Fibroblast of mammary gland (primary cell): ENCODE measurements around the gene IRF1.
"Not testable (repeated sequence)": the region's sequence is repeated elsewhere in the genome, so short reads cannot be mapped to it uniquely, and the experiment has no call there.

Experiments used
- DNase-seq: peaks from one replicate; pipeline ENCODE4 v3.0.0-alpha.2; 2010; ENCODE audit warnings: low read depth
- H3K4me3 ChIP-seq: 2 replicates; pipeline ENCODE4 v1.5.1; 2011; ENCODE audit warnings: low read depth, mild to moderate bottlenecking, low read length, moderate library complexity; ENCODE audit not compliant: control insufficient read depth
- CTCF ChIP-seq: conservative IDR thresholded peaks from 2 replicates; pipeline ENCODE4 v1.5.1; 2011; ENCODE audit warnings: low read depth, low read length, inconsistent platforms; ENCODE audit not compliant: control insufficient read depth, insufficient read depth

IRF1 gene

GRCh38 chr5:132526974-132527564, 36.5 kb upstream of the IRF1 start:
- no peak overlapping the region for H3K4me3 ChIP-seq
- no peak for TF ChIP-seq CTCF
- peak; percentile 25 for DNase-seq

GRCh38 chr5:132526290-132526973, 35.9 kb upstream of the IRF1 start:
- no peak overlapping the region for H3K4me3 ChIP-seq
- peak; percentile 80 for TF ChIP-seq CTCF

GRCh38 chr5:132525299-132525724, 34.7 kb upstream of the IRF1 start:
- H3K4me3 ChIP-seq, result no peak overlapping the region
- DNase-seq, result no peak
- no peak for TF ChIP-seq CTCF

More at GRCh38 chr5:132526290-132526973, 35.9 kb upstream of the IRF1 start:
- peak; percentile 45 for DNase-seq

- not testable (repeated sequence) for H3K4me3 ChIP-seq
Measured at GRCh38 chr5:132524877-132525276, 34.3 kb upstream of the IRF1 start.

GRCh38 chr5:132522067-132522466, 31.5 kb upstream of the IRF1 start:
- H3K4me3 ChIP-seq, DNase-seq: not testable (repeated sequence)

More at GRCh38 chr5:132524877-132525276, 34.3 kb upstream of the IRF1 start:
- not testable (repeated sequence) for DNase-seq

- H3K4me3 ChIP-seq, DNase-seq: not testable (repeated sequence)
Measured at GRCh38 chr5:132513618-132514336, 23.2 kb upstream of the IRF1 start.

GRCh38 chr5:132510076-132510475, 19.5 kb upstream of the IRF1 start:
- TF ChIP-seq CTCF, result no peak
- peak; percentile 92 for DNase-seq
- H3K4me3 ChIP-seq, result no peak overlapping the region

GRCh38 chr5:132506094-132506692, 15.6 kb upstream of the IRF1 start:
- peak; percentile 87 for DNase-seq
- no peak overlapping the region for H3K4me3 ChIP-seq
- peak; percentile 84 for TF ChIP-seq CTCF
